Rectal smooth muscle tissue (tissue), 1 donor: ENCODE measurements around the gene TMCO4.
"Not testable (repeated sequence)": the region's sequence is repeated elsewhere in the genome, so short reads cannot be mapped to it uniquely, and the experiment has no call there.

ENCODE experiments used
- H3K27ac ChIP-seq: one replicate; pipeline ENCODE4 v1.7.0; 2013; ENCODE audit warnings: low read depth, low read length, inconsistent platforms
- H3K27me3 ChIP-seq: one replicate; pipeline ENCODE4 v1.7.0; 2013; ENCODE audit warnings: low read length; ENCODE audit not compliant: control insufficient read depth, insufficient read depth
- H3K36me3 ChIP-seq: one replicate; pipeline ENCODE4 v1.7.0; 2013; ENCODE audit warnings: low read length; ENCODE audit not compliant: control insufficient read depth, insufficient read depth
- H3K4me1 ChIP-seq: one replicate; pipeline ENCODE4 v1.7.0; 2013; ENCODE audit warnings: low read length; ENCODE audit not compliant: control insufficient read depth, insufficient read depth
- H3K4me3 ChIP-seq: one replicate; pipeline ENCODE4 v1.7.0; 2013; ENCODE audit warnings: low read length
- H3K9ac ChIP-seq: one replicate; pipeline ENCODE4 v1.7.0; 2013; ENCODE audit warnings: low read length

The TMCO4 gene

GRCh38 chr1:19809044-19809750, 9.5 kb upstream of the TMCO4 start:
- Histone ChIP-seq H3K36me3 (no peaks in the 10 kb centered on the region), H3K4me3 (no peak overlapping the region), H3K4me1 (no peaks in the 10 kb centered on the region), H3K27ac (no peak overlapping the region), H3K9ac (no peak overlapping the region), H3K27me3 (no peaks in the 10 kb centered on the region)

- H3K9ac ChIP-seq, result no peak overlapping the region
- no peaks in the 10 kb centered on the region for H3K4me1 ChIP-seq
- H3K27me3 ChIP-seq, result no peaks in the 10 kb centered on the region
- no peaks in the 10 kb centered on the region for H3K36me3 ChIP-seq
- H3K4me3 ChIP-seq, result no peak overlapping the region
- H3K27ac ChIP-seq, result no peak overlapping the region
Measured at GRCh38 chr1:19808351-19808750, 8.6 kb upstream of the TMCO4 start.

- Histone ChIP-seq H3K27me3 (no peaks in the 10 kb centered on the region), H3K9ac (no peak overlapping the region), H3K4me3 (no peak overlapping the region), H3K4me1 (no peaks in the 10 kb centered on the region), H3K27ac (no peak overlapping the region), H3K36me3 (no peaks in the 10 kb centered on the region)
Measured at GRCh38 chr1:19804831-19805251, 5.1 kb upstream of the TMCO4 start.

- H3K9ac ChIP-seq, result no peak overlapping the region
Measured at GRCh38 chr1:19802269-19802668, 2.6 kb upstream of the TMCO4 start.

GRCh38 chr1:19800076-19800804, 524 bp upstream of the TMCO4 start:
- peak overlapping the region; percentile 25 for H3K9ac ChIP-seq

More at GRCh38 chr1:19802269-19802668, 2.6 kb upstream of the TMCO4 start:
- H3K4me1 ChIP-seq, result no peaks in the 10 kb centered on the region
- no peak overlapping the region for H3K27ac ChIP-seq
- H3K4me3 ChIP-seq, result no peak overlapping the region
- H3K36me3 ChIP-seq, result no peaks in the 10 kb centered on the region
- no peaks in the 10 kb centered on the region for H3K27me3 ChIP-seq

GRCh38 chr1:19798486-19799229, 1.1 kb downstream of the TMCO4 start:
- no peaks in the 10 kb centered on the region for H3K4me1 ChIP-seq
- H3K4me3 ChIP-seq, result peak overlapping the region; percentile 66
- H3K36me3 ChIP-seq, result no peaks in the 10 kb centered on the region
- peak overlapping the region; percentile 62 for H3K27ac ChIP-seq
- H3K9ac ChIP-seq, result peak overlapping the region; percentile 42
- no peaks in the 10 kb centered on the region for H3K27me3 ChIP-seq

More at GRCh38 chr1:19800076-19800804, 524 bp upstream of the TMCO4 start:
- Histone ChIP-seq H3K4me3 (peak overlapping the region; percentile 79), H3K27ac (peak overlapping the region; percentile 62), H3K4me1 (no peaks in the 10 kb centered on the region), H3K27me3 (no peaks in the 10 kb centered on the region), H3K36me3 (no peaks in the 10 kb centered on the region)

- Histone ChIP-seq H3K36me3 (no peaks in the 10 kb centered on the region), H3K27ac (no peak overlapping the region), H3K4me1 (no peaks in the 10 kb centered on the region), H3K27me3 (no peaks in the 10 kb centered on the region), H3K4me3 (no peak overlapping the region), H3K9ac (no peak overlapping the region)
Measured at GRCh38 chr1:19797827-19798226, 1.9 kb downstream of the TMCO4 start.

- Histone ChIP-seq H3K9ac (no peak overlapping the region), H3K36me3 (peaks cover 3% of the 10 kb centered on the region), H3K4me3 (no peak overlapping the region), H3K27ac (no peak overlapping the region), H3K4me1 (no peaks in the 10 kb centered on the region), H3K27me3 (no peaks in the 10 kb centered on the region)
Measured at GRCh38 chr1:19794583-19794982, 5.1 kb downstream of the TMCO4 start.

- H3K27ac ChIP-seq, result no peak overlapping the region
- peaks cover 3% of the 10 kb centered on the region for H3K36me3 ChIP-seq
- H3K4me3 ChIP-seq, result no peak overlapping the region
- H3K27me3 ChIP-seq, result no peaks in the 10 kb centered on the region
- no peak overlapping the region for H3K9ac ChIP-seq
- H3K4me1 ChIP-seq, result no peaks in the 10 kb centered on the region
Measured at GRCh38 chr1:19793360-19794046, 6.2 kb downstream of the TMCO4 start.

- Histone ChIP-seq H3K27me3 (no peaks in the 10 kb centered on the region), H3K4me3 (no peak overlapping the region), H3K27ac (no peak overlapping the region), H3K9ac (no peak overlapping the region), H3K36me3 (peaks cover 3% of the 10 kb centered on the region), H3K4me1 (no peaks in the 10 kb centered on the region)
Measured at GRCh38 chr1:19792237-19793002, 7.3 kb downstream of the TMCO4 start.

- H3K9ac ChIP-seq, H3K36me3 ChIP-seq, H3K27ac ChIP-seq, H3K27me3 ChIP-seq, H3K4me3 ChIP-seq, H3K4me1 ChIP-seq: not testable (repeated sequence)
Measured at GRCh38 chr1:19790061-19790975, 9.4 kb downstream of the TMCO4 start.
